ENCODE measurements around the gene TRIP11. TPM values are rescaled to one million over a fixed set of nuclear protein-coding genes. Genes with fewer than 3 reads are reported as not detected.

The TRIP11 gene
- total RNA-seq, 1 experiment from 2014 or later = 37.3 TPM

- no TSS peak for BruUV-seq (replicated peaks)
- H3K27me3 ChIP-seq (ENCODE audit: control insufficient read depth, insufficient read depth, low read length) = no peaks in the 10 kb centered on the region
- H3K27ac ChIP-seq (ENCODE audit: low read length) = no peak overlapping the region
- in situ Hi-C loops (cut with HindIII; ENCODE audit: low pct_unique_long_range_greater_than_20kb, low sequenced_read_pairs) (no loop called here), intact Hi-C loops (cut with micrococcal nuclease; ENCODE audit: unreplicated experiment) (no loop called here)
- POLR2A ChIA-PET = no interaction called here
- ATAC-seq (no peak), DNase-seq (ENCODE audit: low read depth, low spot score) (no peak)
- H3K4me1 ChIP-seq (ENCODE audit: control insufficient read depth, insufficient read depth, low read length) = peaks cover 12% of the 10 kb centered on the region; the same call in 1 of the 2 replicates
- peaks cover 2% of the 10 kb centered on the region for H3K36me3 ChIP-seq (ENCODE audit: control insufficient read depth, insufficient read depth, low read length)
- no peak overlapping the region for H3K4me3 ChIP-seq (ENCODE audit: low read depth in 2 of 2, low read length in 2 of 2)
- TF ChIP-seq TCF7L2 (IDR thresholded peaks at IDR 0.05; ENCODE audit: low read depth, low read length) (no peak), CTCF (IDR thresholded peaks at IDR 0.05) (no peak), POLR2AphosphoS5 (IDR thresholded peaks at IDR 0.05; ENCODE audit: low read depth, low read length) (no peak), REST (IDR thresholded peaks at IDR 0.05; ENCODE audit: insufficient read depth in 1 of 2, low read depth in 2 of 2, low read length in 1 of 2) (no peak)
- CTCF ChIA-PET = no interaction called here
- no peaks in the 10 kb centered on the region for H3K9me3 ChIP-seq (ENCODE audit: control insufficient read depth, insufficient read depth, low read depth, low read length)
Observed at GRCh38 chr14:92035890-92036289, 4.0 kb downstream of the TRIP11 start.

- intact Hi-C loops (cut with micrococcal nuclease; ENCODE audit: unreplicated experiment) = no loop called here
- H3K9me3 ChIP-seq (ENCODE audit: control insufficient read depth, insufficient read depth, low read depth, low read length) = no peaks in the 10 kb centered on the region
- ChIA-PET POLR2A (interaction anchor here (0.7 kb wide), 1 partner anchor 532 kb away, joined by 6 read pairs; no protein-coding TSS in a partner anchor), CTCF (no interaction called here)
- H3K36me3 ChIP-seq (ENCODE audit: control insufficient read depth, insufficient read depth, low read length) = peaks cover 2% of the 10 kb centered on the region
- H3K27me3 ChIP-seq (ENCODE audit: control insufficient read depth, insufficient read depth, low read length) = no peaks in the 10 kb centered on the region
- TF ChIP-seq REST (IDR thresholded peaks at IDR 0.05; ENCODE audit: insufficient read depth in 1 of 2, low read depth in 2 of 2, low read length in 1 of 2) (no peak), CTCF (IDR thresholded peaks at IDR 0.05) (no peak), TCF7L2 (IDR thresholded peaks at IDR 0.05; ENCODE audit: low read depth, low read length) (no peak), POLR2AphosphoS5 (IDR thresholded peaks at IDR 0.05; ENCODE audit: low read depth, low read length) (no peak), SIN3A (IDR thresholded peaks at IDR 0.05; ENCODE audit: borderline replicate concordance, insufficient read depth, low read depth, low read length) (no peak)
- no peak for ATAC-seq
- H3K4me1 ChIP-seq (ENCODE audit: control insufficient read depth, insufficient read depth, low read length) = peaks cover 10% of the 10 kb centered on the region; the same call in 1 of the 2 replicates
- in situ Hi-C loops (cut with HindIII; ENCODE audit: low pct_unique_long_range_greater_than_20kb, low sequenced_read_pairs) = no loop called here
- BruUV-seq (replicated peaks) = no TSS peak
- H3K4me3 ChIP-seq (ENCODE audit: low read depth in 2 of 2, low read length in 2 of 2) = no peak overlapping the region
- H3K27ac ChIP-seq (ENCODE audit: low read length) = no peak overlapping the region
- DNase-seq (ENCODE audit: low read depth, low spot score) = no peak
Observed at GRCh38 chr14:92033906-92034687, 5.8 kb downstream of the TRIP11 start.

Data from Panc1 (cell line).